ENCODE measurements around the gene RNF187.

Gene RNF187

GRCh38 chr1:228511546-228512445, 24.6 kb downstream of the RNF187 start:
- no peak for DNase-seq

- DNase-seq: no peak
Observed at GRCh38 chr1:228512781-228513198, 25.6 kb downstream of the RNF187 start.

- no peak for DNase-seq
Observed at GRCh38 chr1:228513236-228513900, 26.2 kb downstream of the RNF187 start.

GRCh38 chr1:228514421-228514820, 27.2 kb downstream of the RNF187 start:
- no peak for DNase-seq

GRCh38 chr1:228515200-228515834, 28.1 kb downstream of the RNF187 start:
- DNase-seq: peak; percentile 45

GRCh38 chr1:228517655-228518054, 30.5 kb downstream of the RNF187 start:
- no peak for DNase-seq

- peak; percentile 10 for DNase-seq
Observed at GRCh38 chr1:228527596-228527995, 40.4 kb downstream of the RNF187 start.

- no peak for DNase-seq
Observed at GRCh38 chr1:228528612-228529011, 41.4 kb downstream of the RNF187 start.

- no peak for DNase-seq
Observed at GRCh38 chr1:228530086-228530758, 43.0 kb downstream of the RNF187 start.

- no peak for DNase-seq
Observed at GRCh38 chr1:228530951-228531731, 44.0 kb downstream of the RNF187 start.

- DNase-seq: no peak
Observed at GRCh38 chr1:228538831-228539230, 51.6 kb downstream of the RNF187 start.

- DNase-seq: no peak
Observed at GRCh38 chr1:228540161-228540917, 53.2 kb downstream of the RNF187 start.

- DNase-seq: no peak
Observed at GRCh38 chr1:228541725-228542124, 54.5 kb downstream of the RNF187 start.

- DNase-seq: no peak
Observed at GRCh38 chr1:228542376-228542775, 55.2 kb downstream of the RNF187 start.

- DNase-seq: no peak
Observed at GRCh38 chr1:228542981-228543380, 55.8 kb downstream of the RNF187 start.

- DNase-seq: no peak
Observed at GRCh38 chr1:228543396-228543795, 56.2 kb downstream of the RNF187 start.

GRCh38 chr1:228544021-228544850, 57.1 kb downstream of the RNF187 start:
- no peak for DNase-seq

GRCh38 chr1:228544921-228545591, 57.9 kb downstream of the RNF187 start:
- DNase-seq: no peak
